ENCODE results near the gene DNAH17. TPM values are rescaled to one million over a fixed set of nuclear protein-coding genes. Genes with fewer than 3 reads are reported as not detected.

DNAH17 gene
- total RNA-seq, 3 donors from 2014 or later (not counting 1 experiment from before 2014, with no cell fraction given) = 0.16 to 0.25 (median 0.24) TPM

- WGBS (ENCODE audit: insufficient coverage) = 82% methylated on average over 42 of the region's 42 CpGs
- Histone ChIP-seq H3K27me3 (ENCODE audit: control insufficient read depth, insufficient read depth, low read length) (no peaks in the 10 kb centered on the region), H3K27ac (ENCODE audit: low read length) (no peak overlapping the region), H3K36me3 (ENCODE audit: control insufficient read depth, insufficient read depth, low read length) (no peaks in the 10 kb centered on the region), H3K9me3 (ENCODE audit: control insufficient read depth, insufficient read depth, low read length) (no peaks in the 10 kb centered on the region), H3K4me3 (ENCODE audit: low read length) (no peak overlapping the region), H3K4me1 (ENCODE audit: control insufficient read depth, insufficient read depth, low read length) (no peaks in the 10 kb centered on the region)
- Mint-ChIP-seq H3K9me3 (no peaks in the 10 kb centered on the region), H3K27me3 (ENCODE audit: low read depth in 2 of 2) (peaks cover 0 to 2% of the 10 kb centered on the region in 2 donors), H3K4me1 (no peaks in the 10 kb centered on the region), H3K4me3 (no peak overlapping the region), H3K36me3 (no peaks in the 10 kb centered on the region), H3K27ac (no peak overlapping the region)
- ATAC-seq (no peak), DNase-seq (no peak)
- intact Hi-C loops (cut with micrococcal nuclease) = no loop called here
- no peak for TF ChIP-seq CTCF (IDR thresholded peaks at IDR 0.05)
These were observed 83.1 kb downstream of the DNAH17 start for GRCh38 chr17:78493853-78494695.

GRCh38 chr17:78493450-78493849 lies 83.7 kb downstream of the DNAH17 start:
- TF ChIP-seq CTCF (IDR thresholded peaks at IDR 0.05) = no peak
- ATAC-seq (no peak), DNase-seq (no peak)
- Histone ChIP-seq H3K36me3 (ENCODE audit: control insufficient read depth, insufficient read depth, low read length) (no peaks in the 10 kb centered on the region), H3K27me3 (ENCODE audit: control insufficient read depth, insufficient read depth, low read length) (no peaks in the 10 kb centered on the region), H3K27ac (ENCODE audit: low read length) (no peak overlapping the region), H3K9me3 (ENCODE audit: control insufficient read depth, insufficient read depth, low read length) (no peaks in the 10 kb centered on the region), H3K4me1 (ENCODE audit: control insufficient read depth, insufficient read depth, low read length) (no peaks in the 10 kb centered on the region), H3K4me3 (ENCODE audit: low read length) (no peak overlapping the region)
- intact Hi-C loops (cut with micrococcal nuclease) = no loop called here
- Mint-ChIP-seq H3K27me3 (ENCODE audit: low read depth in 2 of 2) (peaks cover 0 to 3% of the 10 kb centered on the region in 2 donors), H3K4me1 (no peaks in the 10 kb centered on the region), H3K36me3 (no peaks in the 10 kb centered on the region), H3K27ac (no peak overlapping the region), H3K9me3 (no peaks in the 10 kb centered on the region), H3K4me3 (no peak overlapping the region)
- WGBS (ENCODE audit: insufficient coverage) = 77% methylated on average over 9 of the region's 9 CpGs

- intact Hi-C loops (cut with micrococcal nuclease) = no loop called here
These were observed 84.9 kb downstream of the DNAH17 start for GRCh38 chr17:78492116-78492799.

More at GRCh38 chr17:78492116-78492799, 84.9 kb downstream of the DNAH17 start:
- no peaks in the 10 kb centered on the region for H3K4me1 Mint-ChIP-seq
- Histone ChIP-seq H3K27me3 (ENCODE audit: control insufficient read depth, insufficient read depth, low read length) (no peaks in the 10 kb centered on the region), H3K4me3 (ENCODE audit: low read length) (no peak overlapping the region), H3K9me3 (ENCODE audit: control insufficient read depth, insufficient read depth, low read length) (no peaks in the 10 kb centered on the region), H3K27ac (ENCODE audit: low read length) (no peak overlapping the region), H3K36me3 (ENCODE audit: control insufficient read depth, insufficient read depth, low read length) (no peaks in the 10 kb centered on the region), H3K4me1 (ENCODE audit: control insufficient read depth, insufficient read depth, low read length) (no peaks in the 10 kb centered on the region)
- peaks cover 0 to 5% of the 10 kb centered on the region in 2 donors for H3K27me3 Mint-ChIP-seq (ENCODE audit: low read depth in 2 of 2)
- no peak for DNase-seq
- no peak overlapping the region for H3K27ac Mint-ChIP-seq
- WGBS (ENCODE audit: insufficient coverage) = 90% methylated on average over 26 of the region's 26 CpGs
- no peaks in the 10 kb centered on the region for H3K9me3 Mint-ChIP-seq
- H3K36me3 Mint-ChIP-seq = no peaks in the 10 kb centered on the region
- no peak for TF ChIP-seq CTCF (IDR thresholded peaks at IDR 0.05)
- H3K4me3 Mint-ChIP-seq = no peak overlapping the region
- ATAC-seq = no peak
